HG02981 (cell line): Measurements from ENCODE around the gene SH2B3.
A peak's percentile ranks its signal among the peaks of the same experiment; 100 is the strongest.
"Not testable (repeated sequence)": the region's sequence is repeated elsewhere in the genome, so short reads cannot be mapped to it uniquely, and the experiment has no call there.

Experiments used
- ATAC-seq: cut with Tn5 transposase; IDR thresholded peaks from one replicate; pipeline ENCODE4 v1.9.1; 2021; ENCODE audit warnings: mild to moderate bottlenecking, moderate library complexity; ENCODE audit not compliant: unreplicated experiment

Gene SH2B3

DNA sequence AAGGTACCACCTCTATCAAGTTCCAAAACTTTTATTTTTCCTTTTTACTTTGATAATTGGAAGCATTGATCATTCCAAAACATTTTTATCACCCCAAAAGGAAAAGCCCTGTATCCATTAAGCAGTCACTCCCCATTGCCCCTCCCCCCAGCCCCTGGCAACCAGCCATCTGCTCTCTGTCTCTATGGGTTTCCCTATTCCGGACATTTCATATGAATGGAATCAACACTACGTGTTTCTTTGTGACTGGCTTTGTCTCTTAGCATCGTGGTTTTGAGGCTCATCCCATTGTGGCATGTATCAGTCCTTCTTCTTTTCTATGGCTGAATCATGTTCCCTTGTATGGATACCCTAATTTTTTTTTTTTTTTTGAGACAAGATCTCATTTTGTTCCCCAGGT lies 18.8 kb upstream of the SH2B3 start:
- ATAC-seq, result no peak

DNA sequence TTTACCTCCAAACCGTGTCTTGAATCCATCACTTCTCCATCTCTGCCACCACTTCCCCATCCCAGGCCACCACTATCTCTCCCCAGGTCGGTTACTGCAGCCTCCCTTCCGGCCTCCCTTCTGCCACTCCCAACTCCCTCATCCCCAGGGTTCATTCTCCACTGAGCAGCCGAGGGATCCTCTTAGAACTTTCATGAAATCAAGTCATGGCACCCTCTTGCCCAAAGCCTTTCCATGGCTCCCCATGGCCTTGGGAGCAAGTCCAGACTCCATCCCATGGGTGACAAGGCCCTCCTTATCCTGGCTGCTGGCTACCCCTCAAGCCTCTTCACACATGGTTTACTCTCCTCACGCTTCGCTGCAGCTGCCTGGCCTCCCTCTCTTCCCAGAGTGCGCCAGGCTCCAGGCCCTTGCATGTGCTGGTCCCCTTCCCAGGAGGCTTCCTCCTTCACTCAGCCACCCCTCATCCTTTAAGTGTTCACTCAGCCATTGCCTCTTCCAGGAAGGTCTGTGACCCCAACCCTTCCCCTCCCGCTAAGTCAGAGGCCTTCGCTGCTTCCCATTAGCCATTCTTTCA lies 17.9 kb upstream of the SH2B3 start:
- ATAC-seq, result no peak

DNA sequence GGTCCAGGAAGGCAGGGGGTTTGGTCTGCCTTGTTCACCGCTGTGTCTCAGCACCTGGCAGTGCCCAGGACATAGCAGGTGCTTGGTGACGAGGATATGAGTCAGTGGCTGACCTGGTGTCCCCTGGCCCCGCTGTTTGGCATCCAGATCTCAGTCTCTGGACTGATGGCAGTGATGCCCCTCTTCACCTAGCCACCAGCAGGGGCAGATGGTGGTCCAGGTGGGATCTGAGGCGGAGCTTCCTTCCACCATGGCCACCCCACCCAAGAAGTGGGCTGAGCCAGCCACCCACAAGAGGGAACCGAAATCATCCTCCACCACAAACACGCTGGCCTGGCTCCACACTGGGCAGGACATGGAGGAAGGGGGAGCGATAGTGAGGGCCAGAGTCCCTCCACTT lies 16.1 kb upstream of the SH2B3 start:
- ATAC-seq, result no peak

DNA sequence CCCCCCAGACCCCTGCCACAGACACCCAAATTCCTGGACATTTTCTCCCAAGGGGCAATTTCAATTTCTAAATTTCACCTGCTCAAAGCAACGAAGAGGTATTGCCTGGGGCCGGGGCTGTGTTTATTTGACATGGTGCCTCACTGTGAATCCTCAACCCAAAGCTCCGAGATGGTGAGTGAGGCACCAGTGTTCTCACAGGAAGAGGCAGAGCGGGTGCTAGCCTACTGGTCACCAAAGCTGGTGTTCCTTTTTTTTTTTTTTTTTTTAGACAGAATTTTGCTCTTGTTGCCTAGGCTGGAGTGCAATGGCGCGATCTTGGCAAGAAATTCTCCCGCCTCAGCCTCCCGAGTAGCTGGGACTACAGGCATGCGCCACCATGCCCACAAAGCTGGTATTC lies 14.8 kb upstream of the SH2B3 start:
- ATAC-seq, result no peak

DNA sequence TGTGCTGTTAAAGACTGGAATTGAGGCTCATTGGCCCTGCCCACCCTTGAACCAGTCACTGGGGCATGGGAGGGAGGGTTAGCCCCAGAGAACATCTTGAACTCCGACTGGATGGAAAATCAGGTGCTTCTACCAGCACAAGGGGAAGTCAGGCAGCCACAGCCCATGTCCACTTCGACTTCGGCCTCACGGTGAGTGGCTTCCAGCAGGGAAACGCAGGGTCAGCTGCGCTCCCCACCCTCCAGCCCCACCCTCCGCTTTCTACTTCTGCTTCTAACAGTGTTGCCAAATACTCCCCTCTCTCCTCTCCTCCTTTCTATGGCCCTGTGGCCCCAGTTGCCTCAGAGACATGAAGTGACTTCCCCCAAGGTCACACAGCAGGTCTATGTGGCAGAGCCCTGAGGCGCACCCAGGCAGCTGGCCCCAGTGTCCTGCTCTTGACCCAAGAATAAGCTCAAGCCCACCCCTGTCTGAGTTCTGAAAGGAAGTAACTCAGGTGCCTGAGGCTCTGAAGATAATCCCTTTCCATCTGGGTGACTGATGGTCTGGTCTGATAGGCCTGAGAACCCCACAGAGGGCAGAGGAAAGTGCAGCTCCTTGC lies 11.9 kb upstream of the SH2B3 start:
- ATAC-seq, result no peak

DNA sequence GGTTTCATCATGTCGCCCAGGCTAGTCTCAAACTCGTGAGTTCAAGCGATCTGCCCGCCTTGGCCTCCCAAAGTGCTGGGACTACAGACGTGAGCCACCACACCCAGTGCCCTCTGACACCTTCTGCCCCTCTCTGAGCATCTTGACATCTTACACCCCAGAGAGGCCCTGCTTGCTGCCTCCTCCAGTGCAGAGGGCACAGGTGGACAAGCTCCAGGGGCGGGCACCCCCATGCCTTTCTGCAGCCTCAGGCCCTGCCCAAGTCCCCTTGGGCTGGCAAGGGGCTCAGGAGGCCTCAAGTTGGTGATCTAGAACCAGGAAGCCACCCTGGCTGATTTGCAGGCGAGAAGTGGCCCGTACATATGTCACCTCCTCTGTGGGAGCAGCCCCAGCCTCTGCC lies 11.2 kb upstream of the SH2B3 start:
- ATAC-seq, result no peak

DNA sequence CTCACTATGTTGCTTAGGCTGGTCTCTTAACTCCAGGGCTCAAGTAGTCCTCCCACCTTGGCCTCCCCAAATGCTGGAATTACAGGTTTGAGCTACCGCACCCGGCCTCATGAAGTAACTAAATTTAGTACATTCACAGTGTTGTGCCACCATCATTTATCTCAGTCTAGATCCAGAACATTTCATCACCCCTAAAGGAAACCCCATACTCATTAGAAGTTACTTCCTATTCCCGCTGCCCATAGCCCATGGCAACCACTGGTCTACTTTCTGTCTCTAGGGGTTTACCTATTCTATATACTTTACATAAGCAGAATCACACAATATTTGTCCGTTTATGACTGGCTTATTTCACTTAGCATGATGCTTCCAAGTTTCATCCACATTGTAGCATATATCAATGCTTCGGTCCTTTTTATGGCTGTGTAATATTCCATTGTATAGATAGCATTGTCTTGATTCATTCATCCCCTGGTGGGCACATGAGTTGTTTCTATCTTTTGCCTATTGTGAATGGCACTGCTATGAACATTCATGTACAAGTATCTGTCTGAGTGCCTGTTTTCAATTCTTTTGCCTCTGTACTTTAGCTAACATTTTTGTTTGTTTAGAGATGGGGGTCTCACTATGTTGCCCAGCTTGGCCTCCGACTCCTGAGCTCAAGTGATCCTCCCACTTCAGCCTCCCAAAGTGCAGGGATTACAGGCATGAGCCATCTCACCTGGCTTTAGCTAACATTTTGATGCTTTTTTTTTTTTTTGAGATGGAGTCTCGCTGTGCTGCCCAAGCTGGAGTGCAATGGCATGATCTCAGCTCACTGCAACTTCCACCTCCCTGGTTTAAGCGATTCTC lies 10.2 kb upstream of the SH2B3 start:
- no peak for ATAC-seq

DNA sequence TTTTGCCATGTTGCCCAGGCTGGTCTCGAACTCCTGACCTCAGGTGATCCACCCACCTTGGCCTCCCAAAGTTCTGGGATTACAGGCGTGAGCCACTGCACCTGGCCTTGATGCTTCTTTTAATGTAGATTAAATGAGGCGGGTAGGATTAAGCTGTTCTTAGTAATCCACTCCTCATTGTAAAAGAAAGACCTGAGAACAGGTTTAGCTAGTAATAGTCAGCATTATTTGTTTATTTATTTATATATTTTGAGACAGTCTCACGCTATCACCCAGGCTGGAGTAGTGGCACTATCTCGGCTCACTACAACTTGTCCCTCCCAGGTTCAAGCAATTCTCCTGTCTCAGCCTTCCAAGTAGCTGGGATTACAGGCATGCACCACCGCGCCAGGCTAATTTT lies 9.5 kb upstream of the SH2B3 start:
- not testable (repeated sequence) for ATAC-seq

DNA sequence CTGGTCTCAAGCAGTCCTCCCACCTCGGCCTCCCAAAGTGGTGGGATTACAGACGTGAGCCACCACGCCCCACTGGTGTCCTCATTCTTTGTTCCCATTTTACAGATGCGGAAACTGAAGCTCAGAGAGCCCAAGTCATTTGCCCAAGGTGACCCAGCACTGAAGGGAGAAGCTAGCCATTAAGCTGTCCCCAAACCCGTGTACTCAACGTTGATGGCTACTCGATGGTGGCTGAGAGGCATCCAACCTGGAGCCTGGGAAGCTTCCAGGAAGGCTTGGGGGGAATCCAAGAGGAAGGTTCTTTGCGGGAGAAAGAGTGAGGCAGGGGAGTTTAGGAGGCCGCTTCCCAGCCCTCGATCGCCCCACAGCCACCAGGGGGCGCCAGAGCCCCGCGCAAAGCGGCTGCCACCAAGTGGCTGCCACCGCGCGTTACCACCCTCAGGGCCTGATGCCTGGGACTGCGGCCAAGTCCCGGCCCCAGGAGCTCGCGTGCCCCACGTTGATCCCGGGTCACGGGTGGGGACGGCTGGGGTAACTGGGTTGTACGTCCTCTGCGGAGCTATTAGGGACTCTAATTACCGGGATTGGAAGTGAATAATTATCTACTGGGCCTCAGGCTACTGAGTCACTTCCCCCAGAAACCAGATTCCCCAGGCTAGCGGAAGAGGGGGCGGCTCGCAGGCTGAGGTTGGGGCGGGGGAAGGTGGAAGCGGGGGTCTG lies 8.8 kb upstream of the SH2B3 start:
- peak; percentile 48 for ATAC-seq

DNA sequence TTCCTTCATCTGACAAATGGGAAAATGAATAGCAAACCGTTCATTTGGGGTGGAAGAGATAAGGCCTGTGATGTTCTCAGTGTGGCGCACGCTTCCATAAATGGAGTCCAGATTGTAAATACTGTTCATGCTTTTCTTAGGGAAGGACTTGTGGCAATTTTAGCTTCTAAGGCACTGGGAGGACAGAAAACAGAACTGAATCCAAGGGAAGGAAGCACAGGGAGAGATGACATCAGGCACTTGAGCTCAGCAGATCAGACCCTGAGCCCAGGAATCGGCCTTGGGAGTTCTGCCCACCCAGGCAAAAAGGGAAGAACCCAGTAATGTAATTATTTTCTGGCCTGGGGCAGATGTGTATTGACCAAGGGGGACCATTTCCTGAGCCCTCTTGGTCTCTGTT lies 7.2 kb upstream of the SH2B3 start:
- ATAC-seq, result no peak

DNA sequence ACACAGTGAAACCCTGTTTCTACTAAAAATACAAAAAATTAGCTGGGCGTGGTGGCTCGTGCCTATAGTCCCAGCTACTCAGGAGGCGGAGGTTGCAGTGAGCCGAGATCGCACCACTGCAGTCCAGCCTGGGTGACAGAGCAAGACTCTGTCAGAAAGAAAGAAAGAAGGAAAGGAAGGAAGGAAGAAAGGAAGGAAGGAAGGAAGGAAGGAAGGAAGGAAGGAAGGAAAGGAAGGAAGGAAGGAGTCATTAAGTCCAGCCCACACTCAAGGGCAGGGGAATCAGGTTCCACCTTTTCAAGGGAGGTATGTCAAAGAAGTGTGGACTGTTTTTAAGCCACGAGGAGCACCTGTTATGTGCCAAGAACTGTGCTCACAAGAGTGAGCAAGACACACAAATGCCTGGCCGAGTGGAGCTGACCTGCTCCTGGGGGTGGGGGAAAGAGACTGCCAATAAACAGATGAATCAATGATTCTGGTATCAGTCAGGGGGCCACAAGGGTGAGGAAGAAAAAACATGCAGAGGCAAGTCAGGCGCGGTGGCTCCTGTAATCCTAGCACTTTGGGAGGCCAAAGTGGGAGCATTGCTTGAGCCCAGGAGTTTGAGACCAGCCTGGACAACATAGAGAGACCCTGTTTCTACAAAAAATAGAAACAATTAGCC lies 5.8 kb upstream of the SH2B3 start:
- not testable (repeated sequence) for ATAC-seq

DNA sequence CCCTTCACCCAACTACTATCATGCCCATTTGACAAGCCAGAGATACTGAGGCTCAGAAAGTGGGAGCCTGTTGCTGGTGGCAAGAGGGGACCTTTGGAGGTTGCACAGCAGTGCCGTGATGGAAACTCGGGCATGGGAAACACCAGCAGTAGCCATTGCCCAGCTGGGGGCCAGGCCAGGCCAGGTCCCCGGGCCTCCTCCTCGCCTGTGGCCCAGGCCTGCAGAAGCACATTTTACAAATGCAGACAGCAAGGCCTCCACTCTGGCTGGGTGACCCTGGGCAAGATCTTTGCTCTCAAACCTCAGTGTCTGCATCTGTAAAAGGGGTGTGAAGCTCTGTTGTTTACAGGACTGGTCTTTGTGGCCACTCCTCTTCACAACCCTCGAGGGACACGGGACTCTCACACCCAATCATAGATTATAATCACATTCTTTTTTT lies 4.5 kb upstream of the SH2B3 start:
- ATAC-seq, result no peak

DNA sequence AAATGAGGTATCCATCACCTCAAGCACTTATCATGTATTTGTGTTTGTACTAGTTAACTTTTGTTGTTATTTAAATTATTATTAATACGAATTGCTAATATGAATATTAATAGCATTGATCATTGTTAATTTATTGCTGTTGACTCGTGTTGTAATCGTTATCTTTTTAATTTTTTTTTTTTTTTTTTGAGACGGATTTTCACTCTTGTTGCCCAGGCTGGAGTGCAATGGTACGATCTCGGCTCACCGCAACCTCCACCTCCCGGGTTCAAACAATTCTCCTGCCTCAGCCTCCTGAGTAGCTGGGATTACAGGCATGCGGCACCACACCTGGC lies 3.3 kb upstream of the SH2B3 start:
- ATAC-seq, result not testable (repeated sequence)

DNA sequence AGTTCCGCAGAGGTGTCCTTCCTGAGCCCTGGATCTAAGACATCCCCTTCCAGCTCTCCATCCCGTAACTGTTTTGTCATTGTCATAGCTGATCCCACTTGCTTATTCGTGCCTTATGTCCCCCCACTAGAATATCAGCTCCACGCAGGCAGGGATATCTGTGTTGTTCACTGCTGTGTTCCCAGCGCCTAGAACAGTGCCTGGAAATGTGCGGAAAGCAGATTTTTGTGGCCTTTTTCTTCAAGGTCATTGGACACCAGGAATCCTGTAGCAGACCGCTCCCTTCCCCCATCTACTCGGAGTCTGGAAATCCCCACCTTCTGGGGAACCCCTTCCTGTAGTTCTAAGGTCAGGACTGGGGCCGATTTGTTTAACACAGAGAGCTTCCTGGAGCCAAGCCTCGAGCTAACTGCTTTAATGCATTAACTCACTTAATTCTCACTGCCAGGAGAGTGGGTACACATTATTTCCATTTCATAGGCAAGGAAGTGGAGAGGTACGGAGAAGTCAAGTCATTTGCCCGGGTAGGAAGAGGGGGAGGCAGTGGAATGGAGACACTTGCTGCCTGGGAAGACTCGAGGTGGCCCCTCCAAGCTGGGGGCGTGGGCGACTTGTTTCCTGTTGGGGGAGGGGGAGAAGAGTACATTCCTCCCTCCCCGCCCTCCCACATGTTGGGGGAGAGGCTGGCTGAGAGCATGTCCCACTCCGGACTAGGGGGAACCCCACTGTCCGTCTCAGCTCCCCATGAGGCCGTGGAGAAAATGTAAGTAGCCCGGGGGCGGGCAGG lies 1.2 kb upstream of the SH2B3 start:
- no peak for ATAC-seq

DNA sequence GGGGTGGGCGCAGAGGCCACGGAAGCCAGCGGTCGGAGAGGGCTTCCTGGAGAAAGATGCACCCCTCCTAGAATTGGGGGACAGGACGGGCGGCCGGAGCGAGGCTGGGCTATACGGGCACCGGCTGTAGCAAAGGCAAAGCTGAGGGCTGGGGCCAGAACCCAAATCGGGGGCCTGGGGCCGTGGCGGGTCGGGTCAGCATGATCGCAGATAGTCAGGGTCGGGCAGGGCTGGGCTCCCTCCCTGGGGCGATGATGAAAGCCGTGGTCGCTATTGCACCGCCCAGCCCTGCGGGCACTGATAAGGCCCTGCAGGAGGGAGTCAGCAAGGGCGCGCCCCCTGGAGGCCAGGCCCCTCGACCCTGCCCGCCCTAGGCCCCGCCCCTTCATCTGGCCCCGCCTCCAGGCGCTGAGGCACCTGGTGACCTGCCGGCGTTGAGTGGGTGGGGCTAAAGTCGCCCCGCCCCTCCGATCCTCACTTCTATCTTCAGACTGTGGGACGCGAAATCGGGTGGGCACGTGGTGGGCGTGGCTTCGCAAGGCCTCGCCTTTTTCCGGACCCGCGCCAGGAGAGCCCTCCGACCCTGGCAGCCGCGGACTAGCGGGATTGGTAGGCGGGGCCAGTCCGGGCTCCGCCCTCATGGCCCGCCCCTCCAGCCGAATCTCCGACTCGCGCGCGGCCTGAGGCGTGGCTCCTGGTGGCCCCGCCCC lies 419 bp upstream of the SH2B3 start:
- peak; percentile 54 for ATAC-seq

DNA sequence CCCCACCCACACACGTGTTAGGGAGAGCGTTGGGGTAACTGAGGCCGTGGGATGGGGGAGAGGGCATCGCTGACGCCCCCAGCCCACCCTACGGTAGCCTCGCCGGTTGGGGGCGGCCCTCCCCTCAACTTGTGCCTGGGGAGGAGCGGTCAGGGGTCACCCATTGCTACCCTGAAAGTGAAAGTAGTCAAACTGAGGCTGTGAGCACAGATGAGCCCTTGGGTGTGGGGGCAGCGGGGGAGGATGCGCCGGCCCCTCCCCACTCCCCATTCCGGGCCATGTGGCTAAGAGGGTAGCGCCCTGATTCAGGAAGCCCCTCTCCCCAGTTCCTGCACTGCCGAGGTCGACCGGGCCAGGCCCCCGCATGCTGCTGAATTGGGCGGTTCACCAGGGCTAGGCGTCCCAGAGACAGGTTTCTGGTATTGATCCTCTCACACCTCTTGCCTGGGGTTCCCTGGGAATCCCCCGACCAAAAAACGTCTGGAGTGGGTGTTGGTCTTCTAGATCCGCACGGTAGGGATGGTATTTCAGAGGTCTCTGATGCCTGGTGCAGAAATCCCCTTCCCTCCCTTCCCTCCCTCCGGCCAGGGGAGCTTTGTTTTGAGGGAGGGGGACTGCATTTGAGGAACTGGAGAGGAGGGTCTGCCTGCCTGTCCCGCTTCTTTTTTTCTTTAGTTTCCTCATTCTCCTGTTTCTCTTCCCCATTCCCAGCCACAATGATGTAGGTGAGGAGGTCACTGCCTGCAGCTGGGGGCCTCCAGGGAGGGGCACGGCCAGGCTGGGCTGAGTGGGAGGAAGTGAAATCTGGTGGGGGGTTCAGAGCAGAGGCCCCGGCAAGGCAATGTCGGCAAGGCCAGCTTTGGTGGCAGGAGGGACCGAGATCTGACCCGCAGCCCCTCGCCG lies 1.0 kb downstream of the SH2B3 start:
- no peak for ATAC-seq

DNA sequence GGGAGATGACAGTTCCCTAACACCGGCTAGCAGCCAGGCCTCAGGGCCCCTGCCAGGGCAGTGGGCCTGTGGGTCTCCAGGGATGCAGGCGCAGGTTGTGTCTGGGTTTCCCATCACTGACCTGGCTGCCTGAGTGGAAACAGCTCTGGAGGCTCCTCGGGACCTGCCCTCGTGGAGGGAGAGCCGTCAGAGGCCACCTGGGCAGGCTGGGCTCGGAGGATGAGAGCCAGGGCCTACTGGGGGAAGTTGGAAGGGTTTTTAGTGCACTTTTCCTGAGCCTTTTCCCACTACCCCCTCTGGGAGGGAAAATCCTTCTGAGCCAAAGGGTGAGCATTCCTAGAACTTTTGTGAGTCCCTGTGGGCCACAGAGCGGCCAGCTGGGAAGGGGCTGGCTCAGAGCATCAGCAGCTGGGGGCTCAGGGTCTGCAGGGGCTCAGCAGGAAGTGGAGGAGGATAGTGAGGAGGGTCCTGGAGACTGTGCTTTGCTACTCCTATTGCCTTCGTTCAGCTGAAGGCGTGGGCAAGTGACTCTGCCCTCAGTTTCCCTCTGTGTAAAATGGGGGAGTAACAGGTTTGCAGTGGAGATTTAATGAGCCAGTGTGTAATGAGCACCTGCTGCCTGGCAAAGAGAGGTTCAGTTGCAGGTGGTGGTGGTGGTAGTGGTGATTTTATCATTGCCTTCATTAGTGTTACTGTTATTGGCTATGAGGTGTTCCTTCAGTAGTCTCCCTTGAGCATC lies 1.8 kb downstream of the SH2B3 start:
- ATAC-seq, result no peak

DNA sequence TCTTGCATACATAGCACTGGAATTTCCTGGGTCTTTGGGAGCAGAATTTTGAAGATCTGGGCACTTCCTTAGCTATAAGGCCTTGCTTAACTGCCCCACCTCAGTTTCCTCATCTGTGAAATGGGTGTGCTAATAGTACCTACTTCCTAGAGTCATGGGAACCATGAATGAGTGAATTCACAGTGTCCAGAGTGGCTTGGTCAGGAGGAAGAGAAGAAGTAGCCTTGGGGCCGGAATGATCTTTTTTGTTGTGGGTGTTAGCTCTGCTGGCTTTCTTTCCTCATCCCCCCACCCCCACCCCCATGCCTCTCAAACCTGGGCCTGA lies 2.4 kb downstream of the SH2B3 start:
- no peak for ATAC-seq
